ENCODE data around the gene MZF1. TPM values are rescaled to one million over a fixed set of nuclear protein-coding genes. Genes with fewer than 3 reads are reported as not detected.

The MZF1 gene
- polyA plus RNA-seq, 3 donors = 27.6 to 65.3 (median 34.1) TPM

- DNase-seq (ENCODE audit: extremely low read depth in 1 of 11, low read depth in 9 of 11, low spot score in 4 of 11) = no peak
Measured at GRCh38 chr19:58560007-58560887, 12.9 kb downstream of the MZF1 start.

- DNase-seq (ENCODE audit: extremely low read depth in 1 of 11, low read depth in 9 of 11, low spot score in 4 of 11) = peak in 9 of 11 donors; percentile 85 to 94 (median 88)
Measured at GRCh38 chr19:58559275-58560006, 13.7 kb downstream of the MZF1 start.

DNA sequence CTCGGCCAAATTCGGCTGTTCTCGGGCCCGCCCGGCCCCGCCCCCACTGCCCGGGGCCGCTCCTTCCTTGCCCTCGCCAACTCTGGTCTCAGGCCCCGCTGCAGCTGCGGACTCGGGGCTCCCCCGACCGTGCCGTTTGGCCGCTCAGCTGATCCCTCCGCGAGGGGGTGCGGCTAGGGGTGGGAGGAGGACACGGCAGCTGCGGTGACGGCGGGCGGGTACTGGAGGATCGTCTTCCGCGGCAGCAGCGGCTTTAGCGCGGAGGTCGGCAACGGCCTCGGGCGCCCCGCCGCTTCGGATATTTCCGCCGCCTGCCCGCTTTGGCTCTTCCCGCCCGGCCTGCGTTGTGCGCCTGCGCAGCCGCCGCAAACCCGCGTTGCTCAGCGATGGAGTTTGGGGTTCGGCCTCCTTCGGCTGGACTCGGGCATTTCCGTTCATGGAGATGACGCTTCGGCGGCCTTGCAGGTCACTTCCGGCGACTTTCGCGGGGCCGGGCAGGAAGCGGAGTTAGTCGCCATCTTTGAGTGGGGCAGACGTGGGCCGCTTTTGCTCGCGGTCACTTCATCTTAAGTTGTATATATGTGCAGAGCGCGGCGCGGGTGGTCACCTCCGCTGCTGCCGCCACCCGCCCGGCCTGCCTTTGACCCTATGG lies 14.4 kb downstream of the MZF1 start:
- peak; percentile 93 to 99 (median 98) for DNase-seq (ENCODE audit: extremely low read depth in 1 of 11, low read depth in 9 of 11, low spot score in 4 of 11)

- DNase-seq (ENCODE audit: extremely low read depth in 1 of 11, low read depth in 9 of 11, low spot score in 4 of 11) = no peak
Measured at GRCh38 chr19:58558066-58558622, 15.0 kb downstream of the MZF1 start, which contains the start of gene UBE2M. UBE2M (minus strand) TSS chr19:58558611; CDS start chr19:58558381, 230 bp downstream.

GRCh38 chr19:58557221-58558065 lies 15.7 kb downstream of the MZF1 start:
- no peak for DNase-seq (ENCODE audit: extremely low read depth in 1 of 11, low read depth in 9 of 11, low spot score in 4 of 11)

DNA sequence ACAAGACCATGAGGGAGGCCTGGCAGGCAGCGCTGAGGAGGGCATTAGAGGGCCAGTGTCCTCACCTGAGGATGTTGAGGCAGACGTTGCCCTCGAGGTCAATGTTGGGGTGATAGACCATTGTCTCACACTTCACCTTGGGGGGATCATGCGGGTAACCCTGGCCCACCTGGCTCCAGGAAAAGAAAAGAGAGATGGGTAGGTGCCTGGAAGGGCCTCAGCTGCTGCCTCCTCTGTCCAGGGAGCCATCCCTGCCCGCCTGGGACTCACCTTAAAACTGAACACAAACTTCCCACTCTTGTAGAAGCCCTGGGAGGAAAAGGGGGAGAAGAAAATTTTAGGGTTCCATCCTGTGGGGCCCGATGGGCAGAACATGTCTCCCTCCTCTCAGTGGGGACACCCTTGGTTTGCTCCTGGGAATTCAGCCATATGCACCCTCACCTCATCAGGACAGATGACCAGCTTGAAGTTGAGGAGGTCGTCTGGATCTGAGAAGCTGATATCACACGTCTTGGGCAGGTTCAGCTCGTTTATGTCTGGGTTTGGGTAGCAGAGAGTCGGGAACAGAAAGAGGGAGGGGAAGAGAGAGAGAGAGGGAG lies 16.4 kb downstream of the MZF1 start:
- DNase-seq (ENCODE audit: extremely low read depth in 1 of 11, low read depth in 9 of 11, low spot score in 4 of 11) = no peak

GRCh38 chr19:58555920-58556621 lies 17.1 kb downstream of the MZF1 start:
- no peak for DNase-seq (ENCODE audit: extremely low read depth in 1 of 11, low read depth in 9 of 11, low spot score in 4 of 11)

- DNase-seq (ENCODE audit: extremely low read depth in 1 of 11, low read depth in 9 of 11, low spot score in 4 of 11) = no peak
Measured at GRCh38 chr19:58555369-58555885, 17.7 kb downstream of the MZF1 start.

DNA sequence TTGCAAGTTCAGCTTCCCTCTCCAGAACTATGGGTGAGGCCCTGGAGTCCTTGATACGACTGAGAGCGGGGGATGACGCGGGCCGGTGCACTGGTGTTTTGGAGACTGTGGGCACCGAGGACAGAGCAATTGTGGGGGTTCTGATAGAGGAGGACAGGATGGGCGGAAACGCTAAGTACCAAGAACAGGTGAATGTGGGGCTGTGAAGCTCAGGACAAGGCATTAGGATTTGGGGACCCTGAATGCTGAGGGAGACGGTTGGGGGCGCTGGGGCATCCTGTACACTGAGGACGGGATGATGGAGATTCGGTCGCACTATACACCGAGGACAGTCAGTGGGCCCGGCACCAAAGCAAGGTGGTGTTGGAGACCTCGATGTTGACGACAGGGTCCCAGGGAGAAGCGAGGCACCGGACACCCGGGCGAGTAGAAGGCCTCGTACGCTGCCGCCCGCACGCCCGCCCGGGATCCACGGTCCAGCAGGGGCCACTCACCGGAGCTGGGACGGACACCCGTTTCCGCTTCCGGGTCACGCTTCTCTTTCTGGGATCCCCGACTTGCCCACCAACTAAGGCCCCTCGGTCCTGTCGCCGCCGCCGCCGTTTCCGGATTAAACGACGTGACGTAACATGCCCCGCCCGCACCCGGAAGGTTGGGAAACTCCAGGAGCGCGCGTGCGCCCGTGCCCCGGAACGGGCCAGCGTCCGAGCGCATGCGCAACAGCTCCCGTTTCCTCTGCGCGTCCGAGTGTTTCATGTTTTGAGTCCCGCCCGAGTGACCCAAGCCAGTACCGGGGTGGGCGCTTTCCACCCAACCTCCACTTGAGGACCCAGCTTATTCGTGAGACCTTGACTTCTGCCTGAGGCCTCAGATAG lies 18.4 kb downstream of the MZF1 start, which contains the start of gene CHMP2A:
Gene CHMP2A (minus strand): TSS at position 612 of the 875 bp plus-strand sequence. CDS start 893 bp downstream, outside the sequence.
- peak in 10 of 11 donors; percentile 89 to 97 (median 96) for DNase-seq (ENCODE audit: extremely low read depth in 1 of 11, low read depth in 9 of 11, low spot score in 4 of 11)

DNA sequence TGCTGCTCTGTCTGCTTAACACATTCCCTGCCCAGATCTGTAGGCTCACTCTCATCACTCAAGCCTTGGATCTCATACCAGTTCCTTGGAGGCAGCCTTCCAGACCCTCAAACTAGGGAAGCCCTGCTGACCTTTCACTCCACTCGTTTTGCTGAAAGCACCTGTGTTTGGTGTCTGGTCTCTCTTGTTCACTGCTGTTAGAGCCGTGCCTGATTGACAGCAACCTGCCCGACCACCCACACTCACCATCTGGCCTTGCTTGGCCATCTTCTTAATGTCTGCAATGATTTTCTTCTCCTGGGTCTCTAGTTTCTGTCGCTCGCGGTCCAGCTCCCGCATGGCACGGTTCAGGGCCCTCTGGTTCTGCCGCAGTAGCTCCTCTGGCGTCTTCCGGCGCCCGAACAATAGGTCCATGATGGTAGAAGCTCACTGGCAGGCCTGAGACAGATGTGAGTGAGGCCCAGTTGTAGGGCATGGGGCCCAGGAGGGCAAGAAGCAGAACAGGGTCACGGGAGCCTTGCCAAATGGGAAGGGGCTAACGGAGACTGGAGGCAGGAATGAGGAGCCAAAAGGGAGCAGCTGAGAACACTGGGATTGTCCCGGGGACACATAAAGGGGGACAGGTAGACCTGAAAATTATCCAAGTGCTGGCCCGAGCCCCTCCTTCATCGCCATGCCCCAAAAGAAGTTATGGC lies 19.2 kb downstream of the MZF1 start:
- no peak for DNase-seq (ENCODE audit: extremely low read depth in 1 of 11, low read depth in 9 of 11, low spot score in 4 of 11)

DNA sequence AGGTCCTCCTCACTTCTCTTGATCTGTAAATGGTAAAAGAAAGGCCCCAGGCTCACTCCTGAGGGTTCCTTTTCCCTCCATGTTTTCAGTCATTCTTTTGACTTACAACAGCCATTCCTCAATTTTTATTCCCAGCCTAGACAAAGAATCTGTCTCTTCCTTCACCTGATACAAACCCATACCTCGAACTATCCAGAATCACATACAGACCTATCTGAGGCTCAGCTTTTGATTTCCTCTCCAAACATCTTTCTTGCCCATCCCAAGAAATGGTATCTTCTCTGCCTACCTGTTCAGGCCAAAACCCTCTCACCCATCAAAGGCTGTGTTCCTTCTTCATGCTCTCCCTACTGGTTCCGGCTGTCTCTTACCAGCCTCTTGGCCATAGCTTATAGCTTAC lies 20.5 kb downstream of the MZF1 start:
- DNase-seq (ENCODE audit: extremely low read depth in 1 of 11, low read depth in 9 of 11, low spot score in 4 of 11) = no peak

- no peak for DNase-seq (ENCODE audit: extremely low read depth in 1 of 11, low read depth in 9 of 11, low spot score in 4 of 11)
Measured at GRCh38 chr19:58551577-58552471, 21.3 kb downstream of the MZF1 start.

DNA sequence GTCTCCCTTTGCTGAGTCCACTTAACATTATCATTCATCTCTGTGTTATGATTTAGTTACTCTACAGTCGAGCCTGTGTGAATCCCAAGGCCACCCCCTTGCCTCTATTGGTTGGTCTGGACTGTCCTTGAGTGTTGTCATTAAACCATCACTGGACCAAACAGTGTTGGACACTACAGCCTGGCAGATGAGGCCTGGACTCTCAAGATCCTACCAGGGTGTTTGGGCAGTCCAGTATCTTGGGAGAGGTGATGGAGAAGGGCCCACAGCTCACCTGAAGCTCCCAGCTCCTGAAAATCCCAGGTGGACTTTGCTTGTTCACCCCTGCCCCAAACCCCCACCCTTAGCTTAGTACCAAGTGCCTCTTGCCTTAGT lies 22.0 kb downstream of the MZF1 start:
- DNase-seq (ENCODE audit: extremely low read depth in 1 of 11, low read depth in 9 of 11, low spot score in 4 of 11) = no peak

- DNase-seq (ENCODE audit: extremely low read depth in 1 of 11, low read depth in 9 of 11, low spot score in 4 of 11) = no peak
Measured at GRCh38 chr19:58550362-58551122, 22.6 kb downstream of the MZF1 start.

Measured in renal cortex interstitium (tissue), 11 donors.